ENCODE data around the gene DHRSX.

DHRSX gene

DNA sequence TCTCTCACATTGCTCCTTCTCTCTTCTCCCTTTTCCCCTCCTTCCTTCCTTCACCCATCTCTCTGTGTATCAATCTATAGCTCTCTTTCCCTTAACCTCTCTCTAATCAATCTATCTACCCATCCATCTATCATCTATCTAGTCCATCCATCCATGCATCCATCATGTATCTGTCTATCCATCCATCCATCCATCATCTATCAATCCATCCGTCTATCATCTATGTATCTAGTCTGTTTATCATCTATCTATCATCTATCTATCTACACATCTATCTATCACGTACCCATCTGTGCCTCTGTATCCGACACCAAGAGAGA, 307.5 kb downstream of the DHRSX start:
- no peak overlapping the region for H3K4me2 ChIP-seq (ENCODE audit: low read length)
- H4K20me1 ChIP-seq (ENCODE audit: control insufficient read depth, insufficient read depth, low read depth, low read length), result no peaks in the 10 kb centered on the region
- H3K4me3 ChIP-seq (ENCODE audit: low read length), result no peak overlapping the region
- no peak overlapping the region for H3K27ac ChIP-seq (ENCODE audit: low read depth, low read length)
- H3F3A ChIP-seq (ENCODE audit: control insufficient read depth, insufficient read depth), result no peaks in the 10 kb centered on the region
- no peaks in the 10 kb centered on the region for H3K27me3 ChIP-seq (ENCODE audit: control insufficient read depth, low read length)
- H3K36me3 ChIP-seq (ENCODE audit: control insufficient read depth, low read length), result no peaks in the 10 kb centered on the region
- no peak for TF ChIP-seq EZH2phosphoT487 (IDR thresholded peaks at IDR 0.05; ENCODE audit: borderline replicate concordance, low read length)
- TF ChIP-seq, protein P1, sequence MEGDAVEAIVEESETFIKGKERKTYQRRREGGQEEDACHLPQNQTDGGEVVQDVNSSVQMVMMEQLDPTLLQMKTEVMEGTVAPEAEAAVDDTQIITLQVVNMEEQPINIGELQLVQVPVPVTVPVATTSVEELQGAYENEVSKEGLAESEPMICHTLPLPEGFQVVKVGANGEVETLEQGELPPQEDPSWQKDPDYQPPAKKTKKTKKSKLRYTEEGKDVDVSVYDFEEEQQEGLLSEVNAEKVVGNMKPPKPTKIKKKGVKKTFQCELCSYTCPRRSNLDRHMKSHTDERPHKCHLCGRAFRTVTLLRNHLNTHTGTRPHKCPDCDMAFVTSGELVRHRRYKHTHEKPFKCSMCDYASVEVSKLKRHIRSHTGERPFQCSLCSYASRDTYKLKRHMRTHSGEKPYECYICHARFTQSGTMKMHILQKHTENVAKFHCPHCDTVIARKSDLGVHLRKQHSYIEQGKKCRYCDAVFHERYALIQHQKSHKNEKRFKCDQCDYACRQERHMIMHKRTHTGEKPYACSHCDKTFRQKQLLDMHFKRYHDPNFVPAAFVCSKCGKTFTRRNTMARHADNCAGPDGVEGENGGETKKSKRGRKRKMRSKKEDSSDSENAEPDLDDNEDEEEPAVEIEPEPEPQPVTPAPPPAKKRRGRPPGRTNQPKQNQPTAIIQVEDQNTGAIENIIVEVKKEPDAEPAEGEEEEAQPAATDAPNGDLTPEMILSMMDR (IDR thresholded peaks at IDR 0.05; ENCODE audit: low read depth, low read length, poor library complexity, severe bottlenecking), result no peak
- H3K4me1 ChIP-seq (ENCODE audit: control insufficient read depth, low read length), result no peaks in the 10 kb centered on the region
- no peaks in the 10 kb centered on the region for H3K79me2 ChIP-seq (ENCODE audit: control insufficient read depth, low read length)
- H3K9me2 ChIP-seq (replicated peaks; ENCODE audit: control insufficient read depth, low read length), result no peaks in the 10 kb centered on the region
- H3K9me3 ChIP-seq (ENCODE audit: control insufficient read depth, insufficient read depth, low read length), result no peaks in the 10 kb centered on the region

DNA sequence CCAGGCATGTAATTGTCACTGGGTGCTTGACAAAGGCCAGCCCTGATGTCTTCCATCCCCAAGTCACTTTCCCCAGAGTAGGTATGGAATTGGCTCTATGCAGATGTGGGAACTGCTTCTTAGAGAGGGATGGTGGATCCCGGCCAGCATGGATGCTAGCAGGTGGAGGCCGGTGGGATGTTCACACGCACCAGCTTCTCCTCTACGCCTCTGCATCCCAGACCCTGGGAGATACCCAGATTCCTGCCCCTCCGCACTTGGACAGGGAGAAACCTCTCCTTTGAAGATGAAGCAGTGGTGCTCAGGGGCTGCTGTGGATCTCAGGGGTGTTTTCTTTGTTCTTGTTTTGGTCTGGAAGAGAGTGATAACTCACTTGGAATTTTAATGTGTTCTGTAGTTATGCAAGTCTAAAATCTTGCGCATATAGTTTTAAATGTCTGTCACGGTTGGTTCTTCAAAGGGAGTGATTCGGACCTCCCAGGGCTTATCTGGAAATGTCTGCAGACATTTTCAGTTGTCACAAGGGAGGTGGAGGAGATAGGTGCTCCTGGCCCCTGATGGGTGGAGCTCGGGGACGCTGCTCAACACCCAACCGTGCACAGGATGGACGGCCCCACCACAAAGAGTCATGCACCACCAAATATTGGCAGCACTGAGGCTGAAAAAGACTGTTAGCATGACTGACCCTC, 308.0 kb downstream of the DHRSX start:
- no peaks in the 10 kb centered on the region for H3K9me2 ChIP-seq (replicated peaks; ENCODE audit: control insufficient read depth, low read length)
- H3F3A ChIP-seq (ENCODE audit: control insufficient read depth, insufficient read depth), result no peaks in the 10 kb centered on the region
- H3K9me3 ChIP-seq (ENCODE audit: control insufficient read depth, insufficient read depth, low read length), result peaks cover 2% of the 10 kb centered on the region
- H3K4me1 ChIP-seq (ENCODE audit: control insufficient read depth, low read length), result no peaks in the 10 kb centered on the region
- no peak overlapping the region for H3K4me3 ChIP-seq (ENCODE audit: low read length)
- no peak overlapping the region for H3K4me2 ChIP-seq (ENCODE audit: low read length)
- no peak overlapping the region for H3K27ac ChIP-seq (ENCODE audit: low read depth, low read length)
- H3K36me3 ChIP-seq (ENCODE audit: control insufficient read depth, low read length), result no peaks in the 10 kb centered on the region
- no peaks in the 10 kb centered on the region for H3K27me3 ChIP-seq (ENCODE audit: control insufficient read depth, low read length)
- no peaks in the 10 kb centered on the region for H4K20me1 ChIP-seq (ENCODE audit: control insufficient read depth, insufficient read depth, low read depth, low read length)
- H3K79me2 ChIP-seq (ENCODE audit: control insufficient read depth, low read length), result no peaks in the 10 kb centered on the region
- TF ChIP-seq, protein P1 (IDR thresholded peaks at IDR 0.05; ENCODE audit: low read depth, low read length, poor library complexity, severe bottlenecking), result no peak
- no peak for TF ChIP-seq EZH2phosphoT487 (IDR thresholded peaks at IDR 0.05; ENCODE audit: borderline replicate concordance, low read length)

DNA sequence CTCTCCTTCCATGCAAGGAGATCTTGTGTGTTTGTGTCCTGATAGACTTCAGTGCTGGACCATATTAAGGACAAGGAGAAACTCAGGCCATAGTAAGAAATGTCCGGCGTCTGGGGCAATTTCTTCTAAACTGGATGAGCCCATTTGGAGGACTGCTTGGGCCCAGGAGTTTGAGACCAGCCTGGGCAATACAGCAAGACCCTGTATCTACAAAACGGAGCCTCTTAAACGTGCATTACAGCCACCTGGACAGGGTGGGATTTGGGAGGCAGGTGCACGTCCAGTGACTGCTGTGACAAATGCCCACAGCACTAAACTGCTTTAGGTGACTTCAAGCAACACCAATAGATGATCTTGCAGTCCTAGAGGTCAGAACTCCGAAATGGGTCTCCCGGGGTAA, 311.9 kb downstream of the DHRSX start:
- no peak overlapping the region for H3K4me3 ChIP-seq (ENCODE audit: low read length)
- H3K4me1 ChIP-seq (ENCODE audit: control insufficient read depth, low read length), result no peaks in the 10 kb centered on the region
- no peaks in the 10 kb centered on the region for H4K20me1 ChIP-seq (ENCODE audit: control insufficient read depth, insufficient read depth, low read depth, low read length)
- no peaks in the 10 kb centered on the region for H3K36me3 ChIP-seq (ENCODE audit: control insufficient read depth, low read length)
- no peaks in the 10 kb centered on the region for H3F3A ChIP-seq (ENCODE audit: control insufficient read depth, insufficient read depth)
- H3K9me2 ChIP-seq (replicated peaks; ENCODE audit: control insufficient read depth, low read length), result no peaks in the 10 kb centered on the region
- H3K27me3 ChIP-seq (ENCODE audit: control insufficient read depth, low read length), result no peaks in the 10 kb centered on the region
- H3K9me3 ChIP-seq (ENCODE audit: control insufficient read depth, insufficient read depth, low read length), result peaks cover 13% of the 10 kb centered on the region
- no peak overlapping the region for H3K27ac ChIP-seq (ENCODE audit: low read depth, low read length)
- H3K79me2 ChIP-seq (ENCODE audit: control insufficient read depth, low read length), result no peaks in the 10 kb centered on the region
- H3K4me2 ChIP-seq (ENCODE audit: low read length), result no peak overlapping the region
- TF ChIP-seq EZH2phosphoT487 (IDR thresholded peaks at IDR 0.05; ENCODE audit: borderline replicate concordance, low read length), result no peak
- TF ChIP-seq, protein P1 (IDR thresholded peaks at IDR 0.05; ENCODE audit: low read depth, low read length, poor library complexity, severe bottlenecking), result no peak
